ENCODE measurements around the gene FHOD1. TPM values are rescaled to one million over a fixed set of nuclear protein-coding genes. Genes with fewer than 3 reads are reported as not detected.

Gene FHOD1
- total and polyA plus RNA-seq, 9 of the 15 experiments (the other 6 are each of a cell fraction or from before 2014, with no cell fraction given), result 18.7 to 126 (median 32.3) TPM

- Histone ChIP-seq H3K9ac (ENCODE audit: insufficient read depth in 1 of 2, low read depth in 2 of 2, low read length in 2 of 2) (no peak overlapping the region; a peak in 1 of 4 replicates), H2AFZ (ENCODE audit: low read depth, low read length) (no peak overlapping the region), H3K36me3 (ENCODE audit: control insufficient read depth, insufficient read depth, low read length) (peaks cover 11% of the 10 kb centered on the region), H4K20me1 (replicated peaks; ENCODE audit: control insufficient read depth, insufficient read depth, low read length) (peaks cover 11% of the 10 kb centered on the region), H3K4me1 (replicated peaks in 1 of 2; ENCODE audit: control insufficient read depth in 2 of 2, insufficient read depth in 2 of 2, low read length in 2 of 2) (peaks cover 33 to 72% of the 10 kb centered on the region in 2 experiments), H3K27ac (ENCODE audit: extremely low read depth, low read depth, low read length) (no peak overlapping the region), H3K4me2 (ENCODE audit: insufficient read depth, low read length) (no peak overlapping the region), H3K27me3 (ENCODE audit: control insufficient read depth in 2 of 2, insufficient read depth in 2 of 2, low read length in 2 of 2) (no peaks in the 10 kb centered on the region), H3K9me3 (replicated peaks; ENCODE audit: control insufficient read depth, insufficient read depth, low read depth, low read length) (no peaks in the 10 kb centered on the region), H3K4me3 (no peak overlapping the region), H3K9me1 (ENCODE audit: control insufficient read depth, insufficient read depth, low read length) (no peaks in the 10 kb centered on the region), H3K79me2 (ENCODE audit: control insufficient read depth, insufficient read depth, low read length) (peaks cover 26% of the 10 kb centered on the region)
- FAIRE-seq (no peak), ATAC-seq (no peak), DNase-seq (ENCODE audit: extremely low read depth in 1 of 4, low spot score in 3 of 4) (no peak)
- no TSS peak for BruUV-seq (replicated peaks)
- intact Hi-C loops (cut with micrococcal nuclease), result loop anchor here (10.0 kb wide), 2 partner anchors 174 to 234 kb away; no protein-coding TSS in a partner anchor
- WGBS (ENCODE audit: insufficient coverage, low coverage, missing lambda C conversion rate), result 79% methylated on average over 14 of the region's 15 CpGs
- TF ChIP-seq ILF3 (IDR thresholded peaks at IDR 0.05; ENCODE audit: borderline replicate concordance) (no peak), GTF2B (IDR thresholded peaks at IDR 0.05; ENCODE audit: extremely low read depth, insufficient read length) (no peak), ARNT (IDR thresholded peaks at IDR 0.05) (no peak)
- ChIA-PET CTCF (ENCODE audit: low intra/inter-chr PET ratio) (no interaction called here), POLR2A (interaction anchor here (1.0 kb wide), 1 partner anchor 12 kb away, joined by 3 read pairs; no protein-coding TSS in a partner anchor)
- in situ Hi-C loops (cut with MboI), result no loop called here
These were observed 58.5 kb downstream of the FHOD1 start for GRCh38 chr16:67188798-67189197.

- CTCF ChIA-PET (ENCODE audit: low intra/inter-chr PET ratio), result no interaction called here
- Histone ChIP-seq H3K4me1 (replicated peaks in 1 of 2; ENCODE audit: control insufficient read depth in 2 of 2, insufficient read depth in 2 of 2, low read length in 2 of 2) (peaks cover 28 to 68% of the 10 kb centered on the region in 2 experiments), H3K9me1 (ENCODE audit: control insufficient read depth, insufficient read depth, low read length) (no peaks in the 10 kb centered on the region), H2AFZ (ENCODE audit: low read depth, low read length) (no peak overlapping the region), H3K4me3 (no peak overlapping the region), H3K27ac (ENCODE audit: extremely low read depth, low read depth, low read length) (no peak overlapping the region), H3K27me3 (ENCODE audit: control insufficient read depth in 2 of 2, insufficient read depth in 2 of 2, low read length in 2 of 2) (no peaks in the 10 kb centered on the region), H3K9me3 (replicated peaks; ENCODE audit: control insufficient read depth, insufficient read depth, low read depth, low read length) (no peaks in the 10 kb centered on the region), H3K9ac (ENCODE audit: insufficient read depth in 1 of 2, low read depth in 2 of 2, low read length in 2 of 2) (no peak overlapping the region; a peak in 1 of 4 replicates), H3K79me2 (ENCODE audit: control insufficient read depth, insufficient read depth, low read length) (peaks cover 22% of the 10 kb centered on the region), H4K20me1 (replicated peaks; ENCODE audit: control insufficient read depth, insufficient read depth, low read length) (peaks cover 11% of the 10 kb centered on the region), H3K36me3 (ENCODE audit: control insufficient read depth, insufficient read depth, low read length) (peaks cover 6% of the 10 kb centered on the region; the same call in 2 of the 3 replicates), H3K4me2 (ENCODE audit: insufficient read depth, low read length) (no peak overlapping the region)
- intact Hi-C loops (cut with micrococcal nuclease), result loop anchor here (10.0 kb wide), 2 partner anchors 174 to 234 kb away; no protein-coding TSS in a partner anchor
- FAIRE-seq (no peak), ATAC-seq (no peak), DNase-seq (ENCODE audit: extremely low read depth in 1 of 4, low spot score in 3 of 4) (no peak)
- WGBS (ENCODE audit: insufficient coverage, low coverage, missing lambda C conversion rate), result 43% methylated on average over 4 of the region's 4 CpGs
- POLR2A ChIA-PET, result no interaction called here
- in situ Hi-C loops (cut with MboI), result no loop called here
- no TSS peak for BruUV-seq (replicated peaks)
- no peak for TF ChIP-seq CBX3 (IDR thresholded peaks at IDR 0.05; ENCODE audit: borderline replicate concordance in 1 of 2, low read length in 2 of 2)
- TF ChIP-seq ZBTB11 (CRISPR knock-in tag; IDR thresholded peaks at IDR 0.05), result no peak
- no peak for TF ChIP-seq DMBX1 (CRISPR knock-in tag; IDR thresholded peaks at IDR 0.05; ENCODE audit: borderline replicate concordance)
- TF ChIP-seq TFE3 (CRISPR knock-in tag; IDR thresholded peaks at IDR 0.05), result peak; percentile 66
- TF ChIP-seq XRCC4 (IDR thresholded peaks at IDR 0.05; ENCODE audit: extremely low read depth, insufficient read depth, insufficient read length), result no peak
- no peak for TF ChIP-seq FIP1L1 (IDR thresholded peaks at IDR 0.05; ENCODE audit: low read depth, low read length, poor library complexity, severe bottlenecking)
These were observed 59.0 kb downstream of the FHOD1 start for GRCh38 chr16:67188323-67188722.

Data from K562 (cell line).